ENCODE measurements around the gene FAT1. TPM values are rescaled to one million over a fixed set of nuclear protein-coding genes. Genes with fewer than 3 reads are reported as not detected.

Gene FAT1
- total RNA-seq, 2 donors from 2014 or later = 175 to 215 TPM

DNA sequence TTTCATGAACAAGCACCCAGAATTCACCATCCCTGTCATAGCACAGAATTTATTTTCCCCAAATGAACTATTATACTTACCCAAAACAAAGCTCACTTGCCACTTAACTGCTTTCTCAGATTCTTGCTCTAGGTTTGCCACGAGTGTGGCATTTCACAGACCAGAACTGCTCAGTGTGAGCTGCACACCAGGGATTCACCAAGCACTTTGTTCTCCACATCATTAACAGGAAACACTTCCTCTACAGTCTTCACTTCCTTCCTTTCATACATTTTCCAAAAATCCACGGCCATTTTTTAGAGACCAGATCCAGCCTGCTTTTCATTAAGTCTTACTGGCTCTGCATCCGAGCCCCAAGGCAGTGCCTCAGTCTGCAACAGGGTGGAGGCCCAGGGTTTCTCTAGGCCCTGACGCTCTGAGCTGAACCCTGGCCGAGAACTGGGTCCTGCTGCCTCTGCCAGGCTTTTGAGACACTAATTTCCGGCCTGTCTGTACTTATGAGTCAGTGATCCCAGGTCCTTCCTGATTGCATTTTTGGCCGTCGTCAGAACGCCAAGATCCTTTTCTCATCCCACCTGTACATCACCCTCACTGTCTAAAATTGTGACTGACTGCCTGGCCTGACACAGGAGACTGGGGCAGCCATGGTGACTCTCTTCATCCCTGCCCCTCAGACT is 100.7 kb downstream of the FAT1 start:
- no peak for DNase-seq (ENCODE audit: low spot score)
- WGBS = 85% methylated on average over 9 of the region's 9 CpGs
- H3K27ac ChIP-seq = no peak overlapping the region
- no peak overlapping the region for H3K4me3 ChIP-seq
- intact Hi-C loops (cut with DNase I) = no loop called here
- H3K36me3 ChIP-seq = no peaks in the 10 kb centered on the region
- H3K27me3 ChIP-seq (replicated peaks; ENCODE audit: insufficient read depth) = no peaks in the 10 kb centered on the region
- H3K9me3 ChIP-seq = no peaks in the 10 kb centered on the region
- TF ChIP-seq POLR2AphosphoS5 (IDR thresholded peaks at IDR 0.05) = no peak
- no peak for TF ChIP-seq POLR2A (IDR thresholded peaks at IDR 0.05)
- TF ChIP-seq, protein P1, sequence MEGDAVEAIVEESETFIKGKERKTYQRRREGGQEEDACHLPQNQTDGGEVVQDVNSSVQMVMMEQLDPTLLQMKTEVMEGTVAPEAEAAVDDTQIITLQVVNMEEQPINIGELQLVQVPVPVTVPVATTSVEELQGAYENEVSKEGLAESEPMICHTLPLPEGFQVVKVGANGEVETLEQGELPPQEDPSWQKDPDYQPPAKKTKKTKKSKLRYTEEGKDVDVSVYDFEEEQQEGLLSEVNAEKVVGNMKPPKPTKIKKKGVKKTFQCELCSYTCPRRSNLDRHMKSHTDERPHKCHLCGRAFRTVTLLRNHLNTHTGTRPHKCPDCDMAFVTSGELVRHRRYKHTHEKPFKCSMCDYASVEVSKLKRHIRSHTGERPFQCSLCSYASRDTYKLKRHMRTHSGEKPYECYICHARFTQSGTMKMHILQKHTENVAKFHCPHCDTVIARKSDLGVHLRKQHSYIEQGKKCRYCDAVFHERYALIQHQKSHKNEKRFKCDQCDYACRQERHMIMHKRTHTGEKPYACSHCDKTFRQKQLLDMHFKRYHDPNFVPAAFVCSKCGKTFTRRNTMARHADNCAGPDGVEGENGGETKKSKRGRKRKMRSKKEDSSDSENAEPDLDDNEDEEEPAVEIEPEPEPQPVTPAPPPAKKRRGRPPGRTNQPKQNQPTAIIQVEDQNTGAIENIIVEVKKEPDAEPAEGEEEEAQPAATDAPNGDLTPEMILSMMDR (IDR thresholded peaks at IDR 0.05) = no peak
- no peaks in the 10 kb centered on the region for H3K4me1 ChIP-seq (replicated peaks)

DNA sequence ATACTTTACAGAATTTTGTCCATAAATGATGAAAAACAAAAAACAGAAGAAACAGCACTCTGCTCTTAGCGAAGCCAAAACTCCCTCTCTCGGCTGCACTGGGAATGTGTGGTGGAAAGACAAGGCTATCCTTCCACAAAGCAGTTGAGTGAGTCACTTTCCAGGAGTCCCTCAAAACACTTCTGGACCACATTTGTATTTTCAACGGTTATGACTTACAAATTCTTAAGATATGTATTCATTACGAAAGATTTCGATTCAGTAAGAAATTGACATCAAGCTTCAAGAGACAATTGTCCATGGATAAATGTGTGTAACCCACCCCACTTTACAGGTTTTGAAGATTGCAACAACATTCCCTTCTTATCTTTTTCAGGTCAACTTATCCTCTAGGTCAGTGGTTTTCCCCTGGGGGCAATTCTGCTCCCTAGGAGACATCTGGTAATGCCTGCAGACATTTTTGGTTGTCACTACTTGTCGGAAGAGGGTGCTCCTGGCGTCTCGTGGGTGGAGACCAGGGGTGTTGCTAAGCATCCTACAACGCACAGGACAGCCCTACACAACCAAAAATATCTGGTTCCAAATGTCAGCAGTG is 101.6 kb downstream of the FAT1 start:
- H3K9me3 ChIP-seq = no peaks in the 10 kb centered on the region
- TF ChIP-seq POLR2A (IDR thresholded peaks at IDR 0.05) (no peak), POLR2AphosphoS5 (IDR thresholded peaks at IDR 0.05) (no peak)
- TF ChIP-seq, protein P1 (IDR thresholded peaks at IDR 0.05) = no peak
- H3K27ac ChIP-seq = no peak overlapping the region
- no peaks in the 10 kb centered on the region for H3K4me1 ChIP-seq (replicated peaks)
- 82% methylated on average over 9 of the region's 9 CpGs for WGBS
- no peak overlapping the region for H3K4me3 ChIP-seq
- intact Hi-C loops (cut with DNase I) = no loop called here
- no peak for DNase-seq (ENCODE audit: low spot score)
- no peaks in the 10 kb centered on the region for H3K36me3 ChIP-seq
- H3K27me3 ChIP-seq (replicated peaks; ENCODE audit: insufficient read depth) = no peaks in the 10 kb centered on the region

DNA sequence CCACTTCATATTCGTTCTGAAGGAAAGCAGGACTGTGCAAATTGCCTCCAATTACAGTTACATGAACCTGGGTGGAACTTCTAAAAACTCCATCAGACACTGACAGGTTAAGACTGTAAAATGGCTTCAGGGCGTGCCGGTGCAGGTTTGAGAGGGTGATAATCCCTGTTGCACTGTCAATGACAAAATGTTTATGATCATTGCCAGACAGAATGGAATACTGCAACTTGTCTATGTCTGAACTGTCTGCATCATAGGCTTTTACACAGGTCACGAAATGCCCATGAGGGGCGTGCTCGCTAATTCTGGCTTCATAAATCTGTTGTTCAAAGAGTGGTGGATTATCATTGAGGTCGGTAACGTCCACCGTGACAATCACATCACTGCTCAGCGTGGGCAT is 104.6 kb downstream of the FAT1 start:
- no peaks in the 10 kb centered on the region for H3K9me3 ChIP-seq
- intact Hi-C loops (cut with DNase I) = no loop called here
- H3K36me3 ChIP-seq = no peaks in the 10 kb centered on the region
- no peaks in the 10 kb centered on the region for H3K27me3 ChIP-seq (replicated peaks; ENCODE audit: insufficient read depth)
- TF ChIP-seq POLR2AphosphoS5 (IDR thresholded peaks at IDR 0.05) = no peak
- TF ChIP-seq, protein P1 (IDR thresholded peaks at IDR 0.05) = no peak
- no peak for TF ChIP-seq POLR2A (IDR thresholded peaks at IDR 0.05)
- no peaks in the 10 kb centered on the region for H3K4me1 ChIP-seq (replicated peaks)
- DNase-seq (ENCODE audit: low spot score) = no peak
- WGBS = 89% methylated on average over 10 of the region's 10 CpGs
- no peak overlapping the region for H3K27ac ChIP-seq
- H3K4me3 ChIP-seq = no peak overlapping the region

DNA sequence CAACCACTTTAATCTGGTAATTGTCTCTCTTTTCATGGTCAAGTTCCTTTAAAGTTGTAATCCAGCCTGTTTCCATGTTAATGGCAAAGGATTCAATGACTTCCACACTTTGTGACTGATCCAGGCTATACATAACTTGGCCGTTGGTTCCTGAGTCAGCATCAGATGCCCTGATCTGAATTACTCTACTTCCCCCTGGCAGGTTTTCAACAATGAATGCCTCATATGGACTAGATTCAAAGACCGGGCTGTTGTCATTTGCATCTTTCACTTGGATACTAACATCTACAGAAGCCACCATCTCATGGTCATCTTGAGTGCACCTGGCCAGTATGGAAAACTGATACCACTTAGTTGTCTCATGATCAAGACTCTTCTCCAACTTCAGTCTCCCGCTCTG is 105.7 kb downstream of the FAT1 start:
- TF ChIP-seq POLR2A (IDR thresholded peaks at IDR 0.05) (no peak), POLR2AphosphoS5 (IDR thresholded peaks at IDR 0.05) (no peak)
- TF ChIP-seq, protein P1 (IDR thresholded peaks at IDR 0.05) = no peak
- Histone ChIP-seq H3K27ac (no peak overlapping the region), H3K27me3 (replicated peaks; ENCODE audit: insufficient read depth) (no peaks in the 10 kb centered on the region), H3K9me3 (no peaks in the 10 kb centered on the region), H3K4me1 (replicated peaks) (no peaks in the 10 kb centered on the region), H3K36me3 (no peaks in the 10 kb centered on the region), H3K4me3 (no peak overlapping the region)
- intact Hi-C loops (cut with DNase I) = no loop called here
- DNase-seq (ENCODE audit: low spot score) = no peak
- 87% methylated on average over 3 of the region's 3 CpGs for WGBS

DNA sequence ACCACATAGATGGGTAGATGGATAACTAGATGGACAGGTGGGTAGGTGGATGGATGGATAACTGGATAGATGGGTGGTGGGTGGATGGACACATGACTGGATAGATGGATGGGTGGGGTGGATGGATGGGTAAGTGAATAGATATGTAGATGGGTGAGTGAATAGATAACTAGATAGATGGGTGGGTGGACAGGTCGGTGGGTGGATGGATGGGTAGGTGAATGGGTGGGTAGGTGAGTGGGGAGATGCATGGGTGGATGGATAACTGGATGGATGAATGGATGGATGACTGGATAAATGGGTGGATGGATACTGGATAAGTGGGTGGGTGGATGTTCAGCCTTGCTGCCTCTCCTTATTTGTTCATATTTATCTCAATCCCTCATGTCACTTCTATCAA is 116.2 kb downstream of the FAT1 start:
- no peaks in the 10 kb centered on the region for H3K4me1 ChIP-seq (replicated peaks)
- no peak overlapping the region for H3K27ac ChIP-seq
- H3K27me3 ChIP-seq (replicated peaks; ENCODE audit: insufficient read depth) = no peaks in the 10 kb centered on the region
- no peaks in the 10 kb centered on the region for H3K9me3 ChIP-seq
- intact Hi-C loops (cut with DNase I) = no loop called here
- H3K36me3 ChIP-seq = peaks cover 0 to 10% of the 10 kb centered on the region in 2 donors
- TF ChIP-seq POLR2A (IDR thresholded peaks at IDR 0.05) = no peak
- no peak for TF ChIP-seq POLR2AphosphoS5 (IDR thresholded peaks at IDR 0.05)
- TF ChIP-seq, protein P1 (IDR thresholded peaks at IDR 0.05) = no peak
- WGBS = 97% methylated on average over 1 of the region's 1 CpG
- no peak for DNase-seq (ENCODE audit: low spot score)
- no peak overlapping the region for H3K4me3 ChIP-seq
